ENCODE measurements around the gene PGM5. TPM values are rescaled to one million over a fixed set of nuclear protein-coding genes. Genes with fewer than 3 reads are reported as not detected.

The PGM5 gene
- total RNA-seq, 1 experiment from 2014 or later = 0.13 TPM

GRCh38 chr9:68577774-68578591 lies 221.6 kb downstream of the PGM5 start:
- H3K27me3 Mint-ChIP-seq (ENCODE audit: low read depth) = peaks cover 4% of the 10 kb centered on the region; the same call in 1 of the 2 replicates
- CTCF ChIA-PET = interaction anchor here (1.2 kb wide), 1 partner anchor 9 kb away, joined by 7 read pairs; no protein-coding TSS in a partner anchor
- H3K4me1 Mint-ChIP-seq = no peaks in the 10 kb centered on the region; the same call in 1 of the 2 replicates
- H3K27ac Mint-ChIP-seq = no peak overlapping the region
- ATAC-seq (no peak), DNase-seq (ENCODE audit: low spot score) (no peak)
- H3K36me3 Mint-ChIP-seq = no peaks in the 10 kb centered on the region
- TF ChIP-seq ELF4 (CRISPR knock-in tag; IDR thresholded peaks at IDR 0.05; ENCODE audit: low read depth) (no peak), JUN (CRISPR knock-in tag; IDR thresholded peaks at IDR 0.05) (no peak), PRRX2 (CRISPR knock-in tag; IDR thresholded peaks at IDR 0.05) (no peak), NR3C1 (CRISPR knock-in tag; conservative IDR thresholded peaks at IDR 0.05; ENCODE audit: low read depth) (no peak), IRF2 (CRISPR knock-in tag; IDR thresholded peaks at IDR 0.05; ENCODE audit: borderline replicate concordance, low read depth) (no peak), NR1H2 (CRISPR knock-in tag; IDR thresholded peaks at IDR 0.05) (no peak), ZBTB21 (CRISPR knock-in tag; IDR thresholded peaks at IDR 0.05; ENCODE audit: borderline replicate concordance) (no peak), USF2 (CRISPR knock-in tag; IDR thresholded peaks at IDR 0.05) (no peak), ZNF532 (CRISPR knock-in tag; IDR thresholded peaks at IDR 0.05; ENCODE audit: borderline replicate concordance) (no peak), MAX (CRISPR knock-in tag; IDR thresholded peaks at IDR 0.05) (no peak), ZNF416 (CRISPR knock-in tag; IDR thresholded peaks at IDR 0.05) (no peak), E2F5 (CRISPR knock-in tag; IDR thresholded peaks at IDR 0.05) (no peak), STAT6 (CRISPR knock-in tag; conservative IDR thresholded peaks at IDR 0.05; ENCODE audit: low read depth) (no peak), GABPB1 (CRISPR knock-in tag; IDR thresholded peaks at IDR 0.05) (no peak), AFF4 (CRISPR knock-in tag; IDR thresholded peaks at IDR 0.05; ENCODE audit: borderline replicate concordance) (no peak), SMAD3 (CRISPR knock-in tag; IDR thresholded peaks at IDR 0.05; ENCODE audit: borderline replicate concordance) (no peak)
- H3K9me3 Mint-ChIP-seq = peaks cover 6% of the 10 kb centered on the region
- POLR2A ChIA-PET = no interaction called here
- no peak overlapping the region for H3K4me3 Mint-ChIP-seq
